Peyer's patch (tissue), 4 donors: ENCODE data around the gene GPT2.

Experiments
- CTCF ChIP-seq, 6 experiments: fragments of 450-650 bp in 4 of 6; fragments of 200-600 bp in 2 of 6; sonication (generic) in 1 of 6; IDR thresholded peaks; one replicate each; pipeline ENCODE4 v1.5.1; 2017 to 2019; ENCODE audit warnings: antibody characterized with exemption in 6 of 6, mild to moderate bottlenecking in 3 of 6, moderate library complexity in 1 of 6
- POLR2A ChIP-seq, 2 donors: fragments of 450-650 bp; IDR thresholded peaks; one replicate each; pipeline ENCODE4 v1.5.1; 2017; ENCODE audit warnings: antibody characterized with exemption in 2 of 2, mild to moderate bottlenecking in 2 of 2, moderate library complexity in 2 of 2

DNA sequence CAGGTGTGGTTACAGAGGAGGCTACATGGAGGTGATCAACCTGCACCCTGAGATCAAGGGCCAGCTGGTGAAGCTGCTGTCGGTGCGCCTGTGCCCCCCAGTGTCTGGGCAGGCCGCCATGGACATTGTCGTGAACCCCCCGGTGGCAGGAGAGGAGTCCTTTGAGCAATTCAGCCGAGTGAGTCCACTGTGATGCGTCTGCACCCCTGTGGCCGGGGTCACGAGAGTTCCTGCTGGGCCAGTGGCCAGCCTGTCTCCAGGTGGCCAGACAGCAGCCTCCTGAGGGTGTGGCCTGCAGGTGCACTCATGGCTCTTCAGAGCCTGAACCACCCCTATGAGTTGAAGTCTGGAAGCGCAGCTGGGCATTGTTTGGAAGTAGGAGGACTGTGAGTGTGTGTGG lies 38.1 kb downstream of the GPT2 start:
- TF ChIP-seq CTCF (IDR thresholded peaks at IDR 0.05), result no peak
- no peak for TF ChIP-seq POLR2A (IDR thresholded peaks at IDR 0.05)
